Renal cortex interstitium (tissue), 11 donors: ENCODE measurements around the gene MFSD1. TPM values are rescaled to one million over a fixed set of nuclear protein-coding genes. Genes with fewer than 3 reads are reported as not detected.

Experiments
- DNase-seq, 11 donors: peaks; one replicate each; pipeline ENCODE4 v3.0.0-alpha.2; 2013; ENCODE audit warnings: low read depth in 9 of 11, low spot score in 4 of 11; ENCODE audit errors: extremely low read depth in 1 of 11
- polyA plus RNA-seq, 3 donors: library from polyadenylated mRNA; unstranded; fragments of 120-200 nt; gene quantifications; one replicate each; pipeline ENCODE4 v1.2.1, GENCODE V29; 2013; ENCODE audit not compliant: insufficient read length in 3 of 3

MFSD1 gene
- polyA plus RNA-seq, 3 donors, result 47.3 to 53.9 (median 53.1) TPM

- DNase-seq, result no peak
Measured at GRCh38 chr3:158794206-158794605, 7.6 kb upstream of the MFSD1 start.

GRCh38 chr3:158794936-158795518 is 6.8 kb upstream of the MFSD1 start:
- DNase-seq, result no peak

GRCh38 chr3:158801201-158801600 is 653 bp upstream of the MFSD1 start:
- peak in 2 of 11 donors; percentile 15 to 32 for DNase-seq

- no peak for DNase-seq
Measured at GRCh38 chr3:158802409-158803268, 785 bp downstream of the MFSD1 start.

GRCh38 chr3:158804441-158804840 is 2.6 kb downstream of the MFSD1 start:
- DNase-seq, result no peak

- DNase-seq, result no peak
Measured at GRCh38 chr3:158808697-158809096, 6.8 kb downstream of the MFSD1 start.

- DNase-seq, result no peak
Measured at GRCh38 chr3:158809642-158810041, 7.8 kb downstream of the MFSD1 start.

GRCh38 chr3:158810823-158811724 is 9.2 kb downstream of the MFSD1 start:
- DNase-seq, result no peak

- DNase-seq, result no peak
Measured at GRCh38 chr3:158819282-158819681, 17.4 kb downstream of the MFSD1 start.

GRCh38 chr3:158820521-158820920 is 18.7 kb downstream of the MFSD1 start:
- DNase-seq, result no peak

- DNase-seq, result no peak
Measured at GRCh38 chr3:158821847-158822246, 20.0 kb downstream of the MFSD1 start.

- DNase-seq, result no peak
Measured at GRCh38 chr3:158823426-158823825, 21.6 kb downstream of the MFSD1 start.

- DNase-seq, result no peak
Measured at GRCh38 chr3:158827773-158828172, 25.9 kb downstream of the MFSD1 start.

GRCh38 chr3:158830391-158830790 is 28.5 kb downstream of the MFSD1 start:
- no peak for DNase-seq

- DNase-seq, result no peak
Measured at GRCh38 chr3:158831861-158832260, 30.0 kb downstream of the MFSD1 start.

GRCh38 chr3:158835631-158836030 is 33.8 kb downstream of the MFSD1 start:
- DNase-seq, result no peak

GRCh38 chr3:158836312-158836711 is 34.5 kb downstream of the MFSD1 start:
- DNase-seq, result no peak

- no peak for DNase-seq
Measured at GRCh38 chr3:158837240-158837639, 35.4 kb downstream of the MFSD1 start.

- DNase-seq, result no peak
Measured at GRCh38 chr3:158839966-158840365, 38.1 kb downstream of the MFSD1 start.

- DNase-seq, result no peak
Measured at GRCh38 chr3:158841387-158841786, 39.5 kb downstream of the MFSD1 start.
